BJ (cell line): Measurements from ENCODE around the gene CCDC182. TPM values are rescaled to one million over a fixed set of nuclear protein-coding genes. Genes with fewer than 3 reads are reported as not detected.

Experiments used
- CTCF ChIA-PET: fragments of 350-600 bp; formaldehyde crosslinking; extraction: SDS; loops from one replicate; lab custom pipeline; 2021; ENCODE audit warnings: antibody characterized with exemption, inconsistent platforms; lab: Yijun Ruan, JAX
- POLR2A ChIA-PET: fragments of 300-600 bp; sonication (Branson Sonifier 250); formaldehyde crosslinking; extraction: SDS; loops from one replicate; lab custom pipeline; 2021; ENCODE audit warnings: antibody characterized with exemption; lab: Charles Lee
- DNase-seq: peaks from one replicate; pipeline ENCODE4 v3.0.0-alpha.2; 2011; ENCODE audit warnings: low read depth
- H3K27me3 ChIP-seq: 2 replicates; pipeline ENCODE4 v1.6.0; 2011; ENCODE audit warnings: low read length; ENCODE audit not compliant: control insufficient read depth, insufficient read depth
- H3K36me3 ChIP-seq: 2 replicates; pipeline ENCODE4 v1.5.1; 2011; ENCODE audit warnings: low read length; ENCODE audit not compliant: control insufficient read depth, insufficient read depth
- H3K4me3 ChIP-seq: 2 replicates; pipeline ENCODE4 v1.5.1; 2011; ENCODE audit warnings: low read depth, mild to moderate bottlenecking, control low read depth, low read length
- polyA plus RNA-seq: library from polyadenylated mRNA; depleted of rRNA; stranded (reverse); fragments of >200 nt; gene quantifications from 2 replicates; pipeline ENCODE4 v1.2.3, GENCODE V29; 2011
- TF ChIP-seq, protein P1 (sequence below): IDR thresholded peaks from 2 replicates; pipeline ENCODE4 v1.5.1; 2011; ENCODE audit warnings: low read depth, mild to moderate bottlenecking, control low read depth, inconsistent platforms, low read length, moderate library complexity; ENCODE audit not compliant: insufficient read depth

Gene CCDC182
- polyA plus RNA-seq, 1 experiment, result not detected

DNA sequence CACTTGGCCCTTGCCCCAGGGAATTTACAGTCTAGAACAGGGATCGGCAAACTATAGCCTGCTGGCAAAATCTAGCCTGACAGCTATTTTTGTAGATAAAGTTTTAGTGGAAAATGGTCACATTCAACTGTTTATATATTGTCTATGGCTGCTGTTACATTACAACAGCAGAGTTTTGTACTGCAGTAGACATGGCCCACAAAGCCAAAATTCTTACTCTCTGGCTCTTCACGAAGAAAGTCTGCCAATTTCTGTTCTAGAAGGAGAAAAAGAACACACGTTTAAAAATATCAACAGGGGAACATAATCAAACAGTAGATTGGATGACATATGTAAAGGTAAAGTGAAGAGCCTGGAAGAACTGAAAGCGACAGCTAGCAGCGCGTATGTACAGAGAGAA lies 33.2 kb upstream of the CCDC182 start:
- no peaks in the 10 kb centered on the region for H3K36me3 ChIP-seq
- CTCF ChIA-PET, result no interaction called here
- no peak for DNase-seq
- POLR2A ChIA-PET, result no interaction called here
- peaks cover 11% of the 10 kb centered on the region for H3K27me3 ChIP-seq
- TF ChIP-seq, protein P1, sequence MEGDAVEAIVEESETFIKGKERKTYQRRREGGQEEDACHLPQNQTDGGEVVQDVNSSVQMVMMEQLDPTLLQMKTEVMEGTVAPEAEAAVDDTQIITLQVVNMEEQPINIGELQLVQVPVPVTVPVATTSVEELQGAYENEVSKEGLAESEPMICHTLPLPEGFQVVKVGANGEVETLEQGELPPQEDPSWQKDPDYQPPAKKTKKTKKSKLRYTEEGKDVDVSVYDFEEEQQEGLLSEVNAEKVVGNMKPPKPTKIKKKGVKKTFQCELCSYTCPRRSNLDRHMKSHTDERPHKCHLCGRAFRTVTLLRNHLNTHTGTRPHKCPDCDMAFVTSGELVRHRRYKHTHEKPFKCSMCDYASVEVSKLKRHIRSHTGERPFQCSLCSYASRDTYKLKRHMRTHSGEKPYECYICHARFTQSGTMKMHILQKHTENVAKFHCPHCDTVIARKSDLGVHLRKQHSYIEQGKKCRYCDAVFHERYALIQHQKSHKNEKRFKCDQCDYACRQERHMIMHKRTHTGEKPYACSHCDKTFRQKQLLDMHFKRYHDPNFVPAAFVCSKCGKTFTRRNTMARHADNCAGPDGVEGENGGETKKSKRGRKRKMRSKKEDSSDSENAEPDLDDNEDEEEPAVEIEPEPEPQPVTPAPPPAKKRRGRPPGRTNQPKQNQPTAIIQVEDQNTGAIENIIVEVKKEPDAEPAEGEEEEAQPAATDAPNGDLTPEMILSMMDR, result no peak
- H3K4me3 ChIP-seq, result no peak overlapping the region

DNA sequence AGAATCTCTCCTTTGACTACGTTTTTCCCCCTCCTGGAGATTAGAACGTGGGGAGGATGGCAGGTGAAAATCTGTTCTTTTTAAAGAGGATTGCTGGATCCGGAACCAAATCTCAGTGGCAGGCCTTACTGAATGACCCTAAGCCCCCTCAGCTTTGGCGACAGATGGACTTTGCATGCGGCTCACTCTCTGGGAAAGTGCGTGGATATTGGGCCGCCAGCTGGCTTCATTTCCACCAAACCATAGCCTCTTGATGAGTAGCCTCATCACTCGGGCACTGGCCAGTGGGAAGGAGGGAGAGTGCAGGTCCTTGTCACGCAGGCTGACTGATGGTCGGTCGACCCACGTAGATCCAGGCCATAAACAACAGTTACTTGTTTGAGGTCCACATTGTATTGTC lies 31.3 kb upstream of the CCDC182 start:
- no peaks in the 10 kb centered on the region for H3K36me3 ChIP-seq
- H3K4me3 ChIP-seq, result no peak overlapping the region
- TF ChIP-seq, protein P1, result no peak
- POLR2A ChIA-PET, result no interaction called here
- no peak for DNase-seq
- CTCF ChIA-PET, result interaction anchor here (0.6 kb wide), 2 partner anchors 285 to 646 kb away, joined by 3 to 4 read pairs; no protein-coding TSS in a partner anchor
- H3K27me3 ChIP-seq, result peaks cover 10% of the 10 kb centered on the region; the same call in 1 of the 2 replicates

DNA sequence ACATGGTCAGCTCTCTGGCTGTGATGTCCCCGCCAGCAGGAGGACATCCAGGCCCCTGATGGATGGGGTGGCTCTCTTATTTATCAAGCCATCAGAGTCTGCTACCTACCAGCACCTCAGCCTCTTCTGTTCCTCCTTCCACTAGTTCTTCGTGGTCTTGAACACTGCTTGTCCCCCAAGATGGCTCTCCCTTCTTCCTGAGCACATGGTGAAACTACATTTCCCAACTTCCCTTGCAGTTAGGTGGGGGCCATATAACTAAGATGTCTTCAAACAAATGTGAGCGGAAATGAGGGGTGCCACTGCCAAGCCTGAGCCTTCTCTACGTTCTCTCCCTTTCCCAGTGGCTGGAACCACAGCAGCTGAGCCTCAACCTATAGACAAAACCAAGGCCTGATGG lies 29.8 kb upstream of the CCDC182 start:
- CTCF ChIA-PET, result interaction anchor here (1.9 kb wide), 1 partner anchor 9 kb away, joined by 6 read pairs; no protein-coding TSS in a partner anchor
- POLR2A ChIA-PET, result no interaction called here
- H3K27me3 ChIP-seq, result peaks cover 10% of the 10 kb centered on the region; the same call in 1 of the 2 replicates
- TF ChIP-seq, protein P1, result no peak
- no peaks in the 10 kb centered on the region for H3K36me3 ChIP-seq
- DNase-seq, result no peak
- H3K4me3 ChIP-seq, result no peak overlapping the region

DNA sequence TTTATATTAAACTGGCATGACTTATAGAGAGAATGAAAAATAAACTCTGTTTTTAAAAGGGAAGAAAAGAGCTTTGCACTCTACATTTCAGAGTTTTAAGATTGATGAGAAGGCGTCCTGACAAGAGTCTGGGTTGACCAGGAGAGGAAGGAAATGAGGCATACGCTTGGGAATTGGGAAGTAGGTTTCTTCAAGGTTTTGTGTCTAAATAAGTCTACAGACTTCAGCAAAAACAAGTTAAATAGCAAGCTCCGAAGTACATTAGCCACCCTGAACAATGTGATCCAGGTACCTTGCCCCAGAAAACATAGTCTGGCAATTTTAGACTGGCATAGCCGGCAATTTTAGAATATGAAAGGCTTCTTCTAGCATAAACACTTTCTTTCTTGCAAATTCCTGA lies 28.5 kb upstream of the CCDC182 start:
- peaks cover 11% of the 10 kb centered on the region; the same call in 1 of the 2 replicates for H3K27me3 ChIP-seq
- TF ChIP-seq, protein P1, result no peak
- no peak overlapping the region for H3K4me3 ChIP-seq
- DNase-seq, result no peak
- no peaks in the 10 kb centered on the region for H3K36me3 ChIP-seq
- ChIA-PET POLR2A (no interaction called here), CTCF (interaction anchor here (2.1 kb wide), 1 partner anchor 9 kb away, joined by 11 read pairs; no protein-coding TSS in a partner anchor)

DNA sequence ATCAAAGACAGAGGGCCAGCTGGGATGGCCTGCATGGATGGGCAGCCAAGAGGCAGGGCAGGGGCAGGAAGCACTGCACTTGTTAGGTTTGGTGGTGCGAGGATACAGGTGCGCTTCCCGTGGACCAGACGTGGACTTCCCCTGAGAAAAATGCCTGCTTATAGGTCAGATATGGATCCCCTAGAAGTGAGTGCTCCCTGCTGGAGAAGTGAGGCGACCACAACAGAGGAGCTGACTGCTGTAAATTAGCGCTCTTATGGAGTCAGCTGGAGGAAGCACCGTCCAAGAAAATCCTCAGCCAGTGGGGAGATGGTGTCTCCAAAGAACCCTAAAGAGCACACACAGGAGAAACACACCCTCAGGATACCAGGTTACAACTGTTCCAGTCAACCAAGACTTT lies 27.7 kb upstream of the CCDC182 start:
- CTCF ChIA-PET, result interaction anchor here (2.1 kb wide), 1 partner anchor 10 kb away, joined by 11 read pairs; no protein-coding TSS in a partner anchor
- POLR2A ChIA-PET, result no interaction called here
- H3K36me3 ChIP-seq, result no peaks in the 10 kb centered on the region

More for the DNA sequence above, 27.7 kb upstream of the CCDC182 start:
- Histone ChIP-seq H3K4me3 (no peak overlapping the region), H3K27me3 (peaks cover 13% of the 10 kb centered on the region; the same call in 1 of the 2 replicates)
- TF ChIP-seq, protein P1, result no peak
- no peak for DNase-seq
